Upper lobe of right lung (tissue), 1 donor: Measurements from ENCODE around the gene ETV5. TPM values are rescaled to one million over a fixed set of nuclear protein-coding genes. Genes with fewer than 3 reads are reported as not detected.

Experiments
- ATAC-seq: fragments of 200-7000 bp; cut with Tn5 transposase; one replicate; pipeline ENCODE4 v1.9.1; 2020; ENCODE audit warnings: mild to moderate bottlenecking, moderate library complexity
- DNase-seq: peaks from one replicate; pipeline ENCODE4 v3.0.0-alpha.2; 2020
- H3K27ac ChIP-seq: fragments of 200-600 bp; one replicate; pipeline ENCODE4 v1.8.0; 2022
- H3K27me3 ChIP-seq: fragments of 200-600 bp; one replicate; pipeline ENCODE4 v1.8.0; 2022; ENCODE audit warnings: mild to moderate bottlenecking
- H3K36me3 ChIP-seq: fragments of 200-600 bp; one replicate; pipeline ENCODE4 v1.8.0; 2022
- H3K4me1 ChIP-seq: fragments of 200-600 bp; one replicate; pipeline ENCODE4 v1.8.0; 2022
- H3K4me3 ChIP-seq: fragments of 200-600 bp; one replicate; pipeline ENCODE4 v1.8.0; 2022; ENCODE audit warnings: mild to moderate bottlenecking
- H3K9me3 ChIP-seq: fragments of 200-600 bp; one replicate; pipeline ENCODE4 v1.8.0; 2022
- intact Hi-C: fragments of 100-400 bp; cut with DNase I; formaldehyde crosslinking; loops from one replicate; pipeline ENCODE4 v1.11.0; 2022
- long read RNA-seq: library from polyadenylated mRNA; unstranded; transcript quantifications from one replicate; pipeline ENCODE4 v2.0.0, GENCODE V29; 2021
- total RNA-seq: library from RNA; stranded (reverse); fragmentation: NEBNext Ultra II Directional; extraction: Animal tissue kit (Norgen Biotek cat#: 25700); gene quantifications from one replicate; pipeline ENCODE4 v1.2.1, GENCODE V29; 2021
- TF ChIP-seq, protein P1 (sequence below): fragments of 200-600 bp; IDR thresholded peaks from one replicate; pipeline ENCODE4 v1.8.0; 2022; ENCODE audit warnings: antibody characterized with exemption
- donor health status: DM: no; HTN: yes; CAD: no; lungs with severe emphysema.

The ETV5 gene
- 56.3 TPM for total RNA-seq
- long read RNA-seq, full-length matches to known transcripts: 9 of 17 reads
- long read RNA-seq, partial matches to known transcripts: 5 of 17 reads
- long read RNA-seq, other reads (novel, unspliced or antisense): 3 of 17 reads

DNA sequence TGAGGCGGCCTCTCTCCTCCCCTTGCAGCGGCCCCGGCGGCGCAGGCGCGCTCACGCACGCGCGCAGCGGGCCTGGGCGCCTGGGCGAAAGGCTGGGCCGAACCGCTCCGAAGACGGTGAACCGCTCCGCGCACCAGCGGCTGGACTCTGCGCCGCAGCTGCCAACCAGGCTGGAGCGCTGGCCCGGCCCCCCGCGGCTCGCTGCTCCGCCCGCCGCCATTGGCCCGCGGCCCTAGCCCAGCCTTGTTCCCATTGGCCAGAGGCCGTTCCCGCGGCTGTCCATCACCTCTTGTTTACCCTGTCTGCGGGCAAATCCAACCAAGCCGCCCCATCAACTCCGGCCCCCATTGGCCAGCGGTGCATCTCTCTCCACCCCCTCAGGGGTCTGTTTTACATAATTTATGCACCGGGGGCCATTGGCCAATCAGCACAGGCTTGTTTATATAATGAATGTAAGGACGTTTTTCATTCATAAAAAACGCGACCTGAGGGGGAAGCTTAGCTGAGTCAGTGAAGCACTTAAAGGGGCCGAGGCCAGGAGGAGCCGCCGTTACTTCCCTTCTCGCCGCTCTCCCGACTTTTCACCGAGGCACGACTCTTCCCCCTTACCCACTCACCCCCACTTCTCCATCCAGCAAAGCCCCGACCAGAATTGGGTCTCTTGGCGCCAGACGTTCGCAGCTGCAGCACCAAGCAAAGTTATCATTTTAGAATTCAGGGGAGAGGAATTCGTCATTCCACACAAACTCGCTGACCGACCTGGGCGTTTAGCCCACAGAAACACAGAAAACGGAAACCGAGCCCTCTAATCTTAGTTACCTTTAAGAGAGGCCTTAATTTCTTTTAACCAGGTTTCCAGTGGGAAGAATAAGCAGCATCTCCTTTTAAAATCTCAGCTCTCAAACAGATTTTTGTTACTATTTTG lies at the start of gene ETV5:
ETV5 (minus strand) TSS at position 149 of the 925 bp plus-strand sequence. CDS start 3,221 bp downstream, outside the sequence.
- Histone ChIP-seq H3K4me1 (peaks cover 19% of the 10 kb centered on the region), H3K36me3 (peaks cover 3% of the 10 kb centered on the region), H3K27me3 (peaks cover 6% of the 10 kb centered on the region), H3K9me3 (no peaks in the 10 kb centered on the region), H3K27ac (peak within 1 kb of the TSS; percentile 88), H3K4me3 (peak within 1 kb of the TSS; percentile 79)
- TF ChIP-seq, protein P1, sequence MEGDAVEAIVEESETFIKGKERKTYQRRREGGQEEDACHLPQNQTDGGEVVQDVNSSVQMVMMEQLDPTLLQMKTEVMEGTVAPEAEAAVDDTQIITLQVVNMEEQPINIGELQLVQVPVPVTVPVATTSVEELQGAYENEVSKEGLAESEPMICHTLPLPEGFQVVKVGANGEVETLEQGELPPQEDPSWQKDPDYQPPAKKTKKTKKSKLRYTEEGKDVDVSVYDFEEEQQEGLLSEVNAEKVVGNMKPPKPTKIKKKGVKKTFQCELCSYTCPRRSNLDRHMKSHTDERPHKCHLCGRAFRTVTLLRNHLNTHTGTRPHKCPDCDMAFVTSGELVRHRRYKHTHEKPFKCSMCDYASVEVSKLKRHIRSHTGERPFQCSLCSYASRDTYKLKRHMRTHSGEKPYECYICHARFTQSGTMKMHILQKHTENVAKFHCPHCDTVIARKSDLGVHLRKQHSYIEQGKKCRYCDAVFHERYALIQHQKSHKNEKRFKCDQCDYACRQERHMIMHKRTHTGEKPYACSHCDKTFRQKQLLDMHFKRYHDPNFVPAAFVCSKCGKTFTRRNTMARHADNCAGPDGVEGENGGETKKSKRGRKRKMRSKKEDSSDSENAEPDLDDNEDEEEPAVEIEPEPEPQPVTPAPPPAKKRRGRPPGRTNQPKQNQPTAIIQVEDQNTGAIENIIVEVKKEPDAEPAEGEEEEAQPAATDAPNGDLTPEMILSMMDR: no peak
- ATAC-seq (peak; percentile 96), DNase-seq (peak; percentile 99)
- intact Hi-C loops: no loop called here

DNA sequence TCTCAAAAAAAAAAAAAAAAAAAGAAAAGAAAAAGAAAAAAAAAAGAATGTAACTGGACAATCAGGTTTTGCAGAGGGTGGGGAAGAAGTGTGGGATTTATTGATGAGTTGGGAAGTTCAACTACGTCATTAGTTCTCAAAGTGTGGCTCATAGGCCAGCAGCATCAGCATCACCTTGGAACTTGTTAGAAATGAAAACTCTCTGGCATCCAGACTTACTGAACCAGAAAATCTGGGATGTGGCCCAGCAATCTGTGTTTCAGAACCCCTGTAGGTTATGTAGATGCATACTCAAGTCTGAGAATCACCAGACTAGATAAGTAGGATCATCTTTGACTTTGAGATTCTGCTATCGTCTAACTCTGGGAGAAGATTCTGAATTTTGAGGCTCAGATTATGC lies 45.8 kb upstream of the ETV5 start:
- Histone ChIP-seq H3K27ac (no peak overlapping the region), H3K36me3 (no peaks in the 10 kb centered on the region), H3K4me1 (peaks cover 2% of the 10 kb centered on the region), H3K9me3 (no peaks in the 10 kb centered on the region), H3K4me3 (no peak overlapping the region), H3K27me3 (no peaks in the 10 kb centered on the region)
- TF ChIP-seq, protein P1: no peak
- no peak for ATAC-seq
- DNase-seq: no peak
- intact Hi-C loops: no loop called here

DNA sequence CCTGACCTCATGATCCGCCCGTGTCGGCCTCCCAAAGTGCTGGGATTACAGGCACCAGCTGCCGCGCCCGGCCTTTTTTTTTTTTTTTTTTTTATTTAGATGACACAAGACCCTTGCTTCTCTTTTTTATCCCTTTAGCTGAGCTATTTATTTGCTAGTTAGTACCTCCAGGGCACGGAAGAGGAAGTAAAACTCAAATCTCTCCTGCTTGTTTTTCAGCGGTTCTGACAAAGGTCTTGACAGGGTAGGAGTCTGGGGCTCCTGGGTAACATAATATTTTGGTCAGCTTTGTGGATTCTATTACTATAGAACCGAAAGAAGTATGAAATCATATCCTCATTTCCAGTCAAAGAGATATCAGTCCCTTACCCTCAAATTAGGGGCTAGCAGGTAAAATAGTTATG lies 44.0 kb upstream of the ETV5 start:
- H3K9me3 ChIP-seq: no peaks in the 10 kb centered on the region
- H3K36me3 ChIP-seq: no peaks in the 10 kb centered on the region
- ATAC-seq (peak; percentile 83), DNase-seq (no peak)
- H3K27ac ChIP-seq: no peak overlapping the region
- peaks cover 5% of the 10 kb centered on the region for H3K4me1 ChIP-seq
- intact Hi-C loops: no loop called here
- TF ChIP-seq, protein P1: no peak
- H3K27me3 ChIP-seq: no peaks in the 10 kb centered on the region
- no peak overlapping the region for H3K4me3 ChIP-seq

DNA sequence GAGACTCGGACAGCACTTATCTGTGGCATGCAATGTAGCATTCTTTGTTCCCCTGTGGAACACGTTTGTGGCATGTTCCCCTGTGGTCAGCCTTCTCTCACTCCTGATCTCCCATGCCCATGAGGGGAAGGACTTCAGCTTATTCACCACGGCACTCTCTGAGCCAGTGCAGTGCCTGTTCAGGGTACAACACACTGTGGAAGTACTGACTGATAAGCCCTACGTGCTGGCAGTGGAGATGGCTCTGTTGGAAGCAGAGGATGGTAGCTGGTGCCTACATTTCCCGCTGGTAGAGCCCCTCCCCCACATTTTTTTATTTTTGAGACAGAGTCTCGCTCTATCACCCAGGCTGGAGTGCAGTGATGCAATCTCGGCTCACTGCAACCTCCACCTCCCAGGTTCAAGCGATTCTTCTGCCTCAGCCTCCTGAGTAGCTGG lies 43.5 kb upstream of the ETV5 start:
- Histone ChIP-seq H3K36me3 (no peaks in the 10 kb centered on the region), H3K9me3 (no peaks in the 10 kb centered on the region), H3K4me1 (peaks cover 5% of the 10 kb centered on the region), H3K27me3 (no peaks in the 10 kb centered on the region), H3K4me3 (no peak overlapping the region), H3K27ac (no peak overlapping the region)
- DNase-seq: no peak
- ATAC-seq: peak; percentile 43
- TF ChIP-seq, protein P1: no peak
- intact Hi-C loops: no loop called here

DNA sequence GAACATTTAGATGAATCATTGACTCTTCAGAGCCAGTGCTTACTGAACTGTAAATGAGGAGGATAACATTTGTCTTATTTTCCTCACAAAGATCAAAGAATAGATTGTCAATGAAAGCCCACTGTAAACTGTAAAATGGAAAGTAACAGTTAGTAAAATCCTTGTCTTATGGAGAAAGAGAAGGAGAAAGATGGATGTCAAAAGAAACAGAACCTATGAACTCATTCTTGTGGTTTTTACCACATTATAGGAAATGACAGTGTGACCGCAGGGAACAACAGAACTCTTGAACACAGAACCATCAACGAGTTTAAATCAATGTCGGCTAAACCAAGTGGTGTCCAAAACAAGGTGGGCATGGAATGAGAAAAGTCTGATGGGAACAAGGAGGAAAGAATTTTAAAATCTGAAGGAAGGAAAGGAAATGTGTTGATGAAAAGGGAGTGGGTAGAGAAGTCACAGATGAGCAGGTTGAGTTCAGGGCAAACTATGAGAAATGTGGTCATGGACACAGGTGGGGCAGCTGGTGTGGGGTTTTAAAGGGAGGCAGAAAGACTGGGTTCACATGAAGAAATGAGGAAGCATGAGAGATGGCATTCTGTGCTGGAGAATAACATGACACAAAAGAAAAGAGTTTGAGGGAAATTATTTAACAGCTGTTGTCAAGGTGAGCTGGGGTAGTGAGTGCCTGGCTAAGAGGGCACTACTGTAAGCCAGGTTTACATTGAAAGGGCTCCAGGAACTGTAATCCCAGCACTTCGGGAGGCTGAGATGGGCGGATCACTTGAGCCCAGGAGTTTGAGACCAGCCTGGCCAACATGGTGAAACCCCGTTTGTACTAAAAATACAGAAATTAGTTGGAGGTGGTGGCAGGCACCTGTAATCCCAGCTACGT lies 42.4 kb upstream of the ETV5 start:
- H3K27ac ChIP-seq: no peak overlapping the region
- TF ChIP-seq, protein P1: no peak
- ATAC-seq: peak; percentile 41

More for the DNA sequence above, 42.4 kb upstream of the ETV5 start:
- intact Hi-C loops: no loop called here
- no peak overlapping the region for H3K4me3 ChIP-seq
- H3K36me3 ChIP-seq: no peaks in the 10 kb centered on the region
- DNase-seq: no peak
- H3K9me3 ChIP-seq: no peaks in the 10 kb centered on the region
- H3K4me1 ChIP-seq: peaks cover 5% of the 10 kb centered on the region
- H3K27me3 ChIP-seq: no peaks in the 10 kb centered on the region
